Panc1 (cell line): ENCODE measurements around the gene AP2B1. TPM values are rescaled to one million over a fixed set of nuclear protein-coding genes. Genes with fewer than 3 reads are reported as not detected.

Experiments
- ATAC-seq: fragments of 200-7000 bp; cut with Tn5 transposase; 2 replicates; pipeline ENCODE4 v1.9.1; 2020; ENCODE audit warnings: mild to moderate bottlenecking, moderate library complexity
- BruUV-seq: library from RNA; stranded (reverse); fragments of 400-500 nt; replicated peaks from 2 replicates; lab custom pipeline; 2021; lab: Mats Ljungman, UMichigan
- CTCF ChIA-PET: fragments of 300-600 bp; sonication (Branson Sonifier 250); formaldehyde crosslinking; loops from one replicate; lab custom pipeline; 2022; ENCODE audit warnings: antibody characterized with exemption; lab: Charles Lee
- POLR2A ChIA-PET: fragments of 300-600 bp; sonication (Branson Sonifier 250); formaldehyde crosslinking; loops from one replicate; lab custom pipeline; 2022; ENCODE audit warnings: antibody characterized with exemption; lab: Charles Lee
- DNase-seq: peaks from one replicate; pipeline ENCODE4 v3.0.0-alpha.2; 2010; ENCODE audit warnings: low read depth, low spot score
- H3K27ac ChIP-seq: 2 replicates; pipeline ENCODE4 v1.5.1; 2011; ENCODE audit warnings: mild to moderate bottlenecking, low read length, inconsistent platforms
- H3K27me3 ChIP-seq: fragments of 200-500 bp; sonication (Bioruptor generic); 2 replicates; pipeline ENCODE4 v1.6.0; 2014; ENCODE audit warnings: low read length, inconsistent platforms; ENCODE audit not compliant: control insufficient read depth, insufficient read depth
- H3K36me3 ChIP-seq: fragments of 200-500 bp; sonication (Bioruptor generic); 2 replicates; pipeline ENCODE4 v1.5.1; 2014; ENCODE audit warnings: inconsistent platforms, mild to moderate bottlenecking, low read length, moderate library complexity; ENCODE audit not compliant: control insufficient read depth, insufficient read depth
- H3K4me1 ChIP-seq: 2 replicates; pipeline ENCODE4 v1.5.1; 2011; ENCODE audit warnings: inconsistent platforms, mild to moderate bottlenecking, low read length, moderate library complexity; ENCODE audit not compliant: control insufficient read depth, insufficient read depth
- H3K4me3 ChIP-seq, 2 experiments: 2 replicates each; pipeline ENCODE4 v1.5.1; 2011 to 2012; ENCODE audit warnings: low read depth in 2 of 2, low read length in 2 of 2, mild to moderate bottlenecking in 2 of 2, inconsistent platforms in 1 of 2, moderate library complexity in 1 of 2
- H3K9me3 ChIP-seq: fragments of 200-500 bp; sonication (Bioruptor generic); 2 replicates; pipeline ENCODE4 v1.5.1; 2014; ENCODE audit warnings: low read depth, mild to moderate bottlenecking, inconsistent platforms, low read length, moderate library complexity; ENCODE audit not compliant: control insufficient read depth, insufficient read depth
- POLR2AphosphoS5 ChIP-seq: IDR thresholded peaks from 2 replicates; pipeline ENCODE4 v1.6.1; 2012; ENCODE audit warnings: mild to moderate bottlenecking, low read depth, low read length, moderate library complexity
- SIN3A ChIP-seq: IDR thresholded peaks from 2 replicates; pipeline ENCODE4 v1.6.1; 2012; ENCODE audit warnings: low read depth, mild to moderate bottlenecking, low read length, moderate library complexity, borderline replicate concordance; ENCODE audit not compliant: insufficient read depth
- TCF7L2 ChIP-seq: IDR thresholded peaks from 2 replicates; pipeline ENCODE4 v1.6.1; 2011; ENCODE audit warnings: mild to moderate bottlenecking, low read depth, low read length, inconsistent platforms
- in situ Hi-C: cut with HindIII; loops from 2 replicates; pipeline ENCODE4 v1.10.0; 2016; ENCODE audit warnings: low sequenced_read_pairs, low pct_unique_long_range_greater_than_20kb
- intact Hi-C: fragments of 100-400 bp; cut with micrococcal nuclease; formaldehyde crosslinking; loops from one replicate; pipeline ENCODE4 v1.10.0; 2022; ENCODE audit not compliant: unreplicated experiment
- total RNA-seq: library from RNA; stranded (reverse); gene quantifications from one replicate; pipeline ENCODE4 v1.2.1, GENCODE V29; 2021; ENCODE audit not compliant: unreplicated experiment
- TF ChIP-seq, protein P1 (sequence below), 2 experiments: IDR thresholded peaks; 2 replicates each; pipeline ENCODE4 v1.6.1; 2011 to 2012; ENCODE audit warnings: low read depth in 2 of 2, control low read depth in 1 of 2, low read length in 1 of 2, mild to moderate bottlenecking in 1 of 2, moderate library complexity in 1 of 2; ENCODE audit not compliant: insufficient read depth in 1 of 2

The AP2B1 gene
- total RNA-seq, 1 experiment from 2014 or later = 446 TPM

DNA sequence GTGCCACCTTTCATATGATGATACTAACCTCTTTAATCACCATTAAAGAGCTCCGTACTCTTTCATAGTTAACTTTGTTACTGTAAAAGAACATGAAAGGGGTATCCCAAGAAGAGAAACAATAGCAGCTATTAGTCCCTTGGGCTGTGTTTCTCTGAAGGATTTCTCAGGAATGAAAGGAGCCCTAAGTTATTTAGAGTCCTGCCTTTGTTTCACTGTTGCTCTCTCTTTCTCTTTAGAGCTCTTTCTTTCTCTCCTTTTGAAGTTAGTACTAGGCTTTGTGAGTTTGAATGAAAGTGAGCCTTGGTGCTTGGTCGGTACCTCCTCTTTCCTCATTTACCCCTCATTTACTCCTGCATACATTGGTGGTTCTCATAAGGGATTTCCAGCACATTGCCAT is 123.8 kb downstream of the AP2B1 start:
- H3K9me3 ChIP-seq = no peaks in the 10 kb centered on the region
- no peaks in the 10 kb centered on the region for H3K27me3 ChIP-seq
- CTCF ChIA-PET = no interaction called here
- ATAC-seq (no peak), DNase-seq (no peak)
- intact Hi-C loops = no loop called here
- H3K4me3 ChIP-seq = no peak overlapping the region
- no peaks in the 10 kb centered on the region for H3K4me1 ChIP-seq
- no peak for TF ChIP-seq TCF7L2
- in situ Hi-C loops = no loop called here
- POLR2A ChIA-PET = no interaction called here
- H3K36me3 ChIP-seq = peaks cover 48% of the 10 kb centered on the region
- H3K27ac ChIP-seq = no peak overlapping the region
- BruUV-seq = no TSS peak

DNA sequence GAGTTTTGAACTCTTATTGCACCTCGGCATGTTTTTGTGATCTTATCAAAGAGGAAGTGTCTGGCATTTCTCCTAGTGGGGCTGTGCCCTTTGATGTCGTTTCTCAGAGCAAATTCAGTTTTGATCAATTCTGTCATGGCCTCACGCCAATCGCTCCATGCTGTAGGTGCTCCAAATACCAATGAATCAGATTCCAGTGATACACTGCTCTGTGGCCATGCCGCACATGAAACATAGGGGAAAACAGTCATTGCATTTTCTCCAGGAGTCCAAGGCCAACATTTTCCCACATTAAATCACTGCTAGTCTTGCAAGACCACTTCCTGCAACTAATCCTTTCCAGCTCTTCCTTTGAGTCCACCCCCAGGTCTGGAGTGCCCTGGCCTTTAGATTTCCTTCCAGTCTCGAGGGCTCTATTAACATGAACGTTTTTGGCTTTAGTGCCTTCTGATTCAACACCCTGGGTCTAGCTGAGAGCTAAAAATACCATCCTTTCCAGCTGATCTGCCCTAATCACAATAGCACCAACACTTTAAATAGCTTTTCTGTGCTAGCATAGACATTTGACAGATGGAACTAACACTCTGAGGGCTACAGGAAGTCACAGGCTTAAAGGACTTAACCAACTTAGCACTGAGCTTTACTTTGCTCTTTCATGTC is 126.1 kb downstream of the AP2B1 start:
- in situ Hi-C loops (no loop called here), intact Hi-C loops (no loop called here)
- ChIA-PET CTCF (no interaction called here), POLR2A (interaction anchor here (0.5 kb wide), 1 partner anchor 113 kb away, joined by 3 read pairs; no protein-coding TSS in a partner anchor)
- TF ChIP-seq SIN3A (no peak), POLR2AphosphoS5 (0 out of 2 replicates have a peak, but pooled peaks have one; percentile 19)
- Histone ChIP-seq H3K9me3 (no peaks in the 10 kb centered on the region), H3K4me3 (no peak overlapping the region), H3K27ac (no peak overlapping the region), H3K4me1 (no peaks in the 10 kb centered on the region), H3K36me3 (peaks cover 66% of the 10 kb centered on the region), H3K27me3 (no peaks in the 10 kb centered on the region)
- no TSS peak for BruUV-seq
- DNase-seq (no peak), ATAC-seq (peak; percentile 12; the same call in 1 of the 2 replicates)

DNA sequence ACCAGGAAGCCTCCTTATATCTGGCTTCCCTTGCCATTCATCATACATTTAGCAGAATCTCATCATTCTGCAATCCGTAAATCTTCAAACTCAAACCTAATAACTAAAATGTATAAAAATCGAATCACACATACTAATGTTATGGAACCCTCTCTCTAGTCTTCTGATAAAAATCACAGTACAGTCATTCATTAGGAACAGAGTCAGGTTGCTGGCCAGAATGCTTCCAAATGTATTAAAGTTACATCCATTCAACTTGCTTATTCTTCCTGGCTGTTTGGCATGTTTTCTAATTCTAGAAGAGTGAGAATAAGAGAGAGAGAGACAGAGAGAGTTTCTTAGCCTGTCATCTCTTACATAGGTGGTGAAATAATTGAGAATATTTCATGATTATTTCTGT is 127.9 kb downstream of the AP2B1 start:
- DNase-seq = no peak
- Histone ChIP-seq H3K27me3 (no peaks in the 10 kb centered on the region), H3K9me3 (no peaks in the 10 kb centered on the region), H3K4me1 (no peaks in the 10 kb centered on the region), H3K27ac (no peak overlapping the region), H3K36me3 (peaks cover 65% of the 10 kb centered on the region), H3K4me3 (no peak overlapping the region)
- ChIA-PET CTCF (no interaction called here), POLR2A (no interaction called here)
- intact Hi-C loops (no loop called here), in situ Hi-C loops (no loop called here)
- ATAC-seq = no peak
- TSS peak; percentile 34 for BruUV-seq
- TF ChIP-seq, protein P1, sequence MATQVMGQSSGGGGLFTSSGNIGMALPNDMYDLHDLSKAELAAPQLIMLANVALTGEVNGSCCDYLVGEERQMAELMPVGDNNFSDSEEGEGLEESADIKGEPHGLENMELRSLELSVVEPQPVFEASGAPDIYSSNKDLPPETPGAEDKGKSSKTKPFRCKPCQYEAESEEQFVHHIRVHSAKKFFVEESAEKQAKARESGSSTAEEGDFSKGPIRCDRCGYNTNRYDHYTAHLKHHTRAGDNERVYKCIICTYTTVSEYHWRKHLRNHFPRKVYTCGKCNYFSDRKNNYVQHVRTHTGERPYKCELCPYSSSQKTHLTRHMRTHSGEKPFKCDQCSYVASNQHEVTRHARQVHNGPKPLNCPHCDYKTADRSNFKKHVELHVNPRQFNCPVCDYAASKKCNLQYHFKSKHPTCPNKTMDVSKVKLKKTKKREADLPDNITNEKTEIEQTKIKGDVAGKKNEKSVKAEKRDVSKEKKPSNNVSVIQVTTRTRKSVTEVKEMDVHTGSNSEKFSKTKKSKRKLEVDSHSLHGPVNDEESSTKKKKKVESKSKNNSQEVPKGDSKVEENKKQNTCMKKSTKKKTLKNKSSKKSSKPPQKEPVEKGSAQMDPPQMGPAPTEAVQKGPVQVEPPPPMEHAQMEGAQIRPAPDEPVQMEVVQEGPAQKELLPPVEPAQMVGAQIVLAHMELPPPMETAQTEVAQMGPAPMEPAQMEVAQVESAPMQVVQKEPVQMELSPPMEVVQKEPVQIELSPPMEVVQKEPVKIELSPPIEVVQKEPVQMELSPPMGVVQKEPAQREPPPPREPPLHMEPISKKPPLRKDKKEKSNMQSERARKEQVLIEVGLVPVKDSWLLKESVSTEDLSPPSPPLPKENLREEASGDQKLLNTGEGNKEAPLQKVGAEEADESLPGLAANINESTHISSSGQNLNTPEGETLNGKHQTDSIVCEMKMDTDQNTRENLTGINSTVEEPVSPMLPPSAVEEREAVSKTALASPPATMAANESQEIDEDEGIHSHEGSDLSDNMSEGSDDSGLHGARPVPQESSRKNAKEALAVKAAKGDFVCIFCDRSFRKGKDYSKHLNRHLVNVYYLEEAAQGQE (IDR thresholded peaks at IDR 0.05; ENCODE audit: insufficient read depth in 1 of 2, low read depth in 2 of 2, low read length in 1 of 2) = no peak
- no peak for TF ChIP-seq TCF7L2
- no peak for TF ChIP-seq POLR2AphosphoS5
